HG03432 (cell line): ENCODE measurements around the gene GAS6.

Experiments
- ATAC-seq: cut with Tn5 transposase; IDR thresholded peaks from one replicate; pipeline ENCODE4 v1.9.1; 2021; ENCODE audit warnings: mild to moderate bottlenecking, moderate library complexity; ENCODE audit not compliant: unreplicated experiment

GAS6 gene

DNA sequence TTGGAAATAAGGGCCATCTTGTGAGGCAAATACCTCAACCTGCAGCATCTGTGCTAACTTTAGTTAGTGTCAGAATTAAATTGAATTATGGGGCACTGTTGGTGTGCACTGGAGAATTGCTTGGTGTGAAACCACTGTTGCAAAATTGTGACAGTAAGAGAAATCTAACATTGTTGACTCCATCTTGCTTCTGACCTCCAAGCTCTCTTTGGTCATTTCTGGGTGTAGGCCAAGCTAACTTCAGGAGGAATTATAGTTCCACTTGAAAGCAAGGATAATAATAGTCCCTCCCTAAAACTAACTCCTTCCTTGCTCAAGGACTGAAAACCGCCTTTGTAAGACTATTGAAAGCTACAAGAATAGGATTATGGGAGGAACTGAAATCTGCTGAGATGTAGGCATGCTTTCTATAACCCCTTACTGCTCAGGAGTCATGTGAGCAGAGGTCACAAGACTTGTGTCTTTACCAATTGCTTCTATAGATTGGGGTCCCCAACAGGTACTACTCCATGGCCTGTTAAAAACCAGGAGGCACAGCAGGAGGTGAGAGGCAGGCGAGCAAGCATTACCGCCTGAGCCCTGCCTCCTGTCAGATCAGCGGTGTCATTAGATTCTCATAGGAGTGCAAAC is 24.9 kb upstream of the GAS6 start:
- no peak for ATAC-seq

DNA sequence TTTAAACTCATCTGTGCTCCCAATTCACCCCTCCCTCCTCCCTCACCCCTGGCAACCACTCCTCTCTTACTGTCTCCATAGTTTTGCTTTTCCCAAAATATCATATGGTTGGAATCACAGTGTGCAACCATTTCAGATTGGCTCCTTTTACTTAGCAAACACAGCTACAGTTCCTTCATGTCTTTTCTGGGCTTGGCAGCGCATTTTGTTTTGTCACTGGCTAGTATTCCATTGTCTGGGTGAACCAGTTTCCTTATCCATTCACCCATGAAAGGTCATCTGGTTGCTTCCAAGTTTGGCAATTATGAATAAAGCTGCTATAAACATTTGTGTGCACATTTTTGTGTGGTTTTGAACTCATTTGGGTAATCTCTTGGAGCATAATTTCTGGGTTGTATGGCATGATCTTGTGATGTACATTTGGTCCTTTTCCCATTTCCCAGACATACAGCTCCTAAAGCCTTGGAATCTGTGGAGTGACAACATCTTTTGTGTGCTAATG is 23.9 kb upstream of the GAS6 start:
- no peak for ATAC-seq

DNA sequence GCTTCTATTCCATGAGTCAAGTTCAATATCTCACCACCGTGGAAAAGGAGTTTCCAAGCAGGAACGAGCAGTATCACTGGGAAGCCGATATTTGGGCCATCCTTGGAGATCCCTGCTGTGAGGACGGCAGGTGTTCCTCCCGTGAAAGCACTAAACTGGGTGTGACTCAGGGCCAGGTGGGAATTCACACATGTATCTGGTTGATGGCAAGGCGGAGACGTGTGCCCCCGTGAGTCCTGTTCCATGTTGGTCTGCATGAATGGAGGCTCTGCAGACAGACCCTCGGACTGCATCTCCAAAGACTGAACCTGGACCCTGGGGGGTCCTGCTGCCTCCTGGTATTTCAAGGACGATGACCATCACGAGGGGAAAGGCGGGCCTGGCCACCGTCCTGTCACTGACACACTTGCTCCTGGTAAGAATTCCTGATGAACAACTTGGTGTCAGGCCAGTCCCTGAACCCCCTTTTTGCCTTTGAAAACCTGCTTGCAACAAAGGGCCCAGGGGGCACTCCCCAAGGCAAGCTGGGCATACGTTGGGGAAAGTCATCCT is 22.8 kb upstream of the GAS6 start:
- no peak for ATAC-seq

DNA sequence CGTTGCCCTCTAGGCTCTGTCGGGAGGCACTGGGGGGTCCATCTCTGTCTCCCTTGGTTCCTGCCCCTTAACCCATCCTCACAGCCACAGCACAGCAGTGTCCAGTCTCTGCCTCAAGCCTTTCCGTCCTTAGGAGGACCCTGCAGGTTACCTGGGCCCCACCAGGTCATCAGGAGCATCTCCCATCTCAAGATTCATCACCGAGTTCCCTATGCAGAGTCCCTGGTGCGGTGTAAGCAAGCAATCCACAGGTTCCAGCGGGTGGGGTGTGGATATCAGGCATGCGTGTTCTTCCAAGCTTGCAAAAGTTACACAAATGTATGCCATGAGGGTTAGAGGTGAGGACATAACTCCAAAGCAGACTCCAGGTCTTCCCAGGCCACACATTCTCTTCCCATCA is 20.9 kb upstream of the GAS6 start:
- ATAC-seq: no peak

DNA sequence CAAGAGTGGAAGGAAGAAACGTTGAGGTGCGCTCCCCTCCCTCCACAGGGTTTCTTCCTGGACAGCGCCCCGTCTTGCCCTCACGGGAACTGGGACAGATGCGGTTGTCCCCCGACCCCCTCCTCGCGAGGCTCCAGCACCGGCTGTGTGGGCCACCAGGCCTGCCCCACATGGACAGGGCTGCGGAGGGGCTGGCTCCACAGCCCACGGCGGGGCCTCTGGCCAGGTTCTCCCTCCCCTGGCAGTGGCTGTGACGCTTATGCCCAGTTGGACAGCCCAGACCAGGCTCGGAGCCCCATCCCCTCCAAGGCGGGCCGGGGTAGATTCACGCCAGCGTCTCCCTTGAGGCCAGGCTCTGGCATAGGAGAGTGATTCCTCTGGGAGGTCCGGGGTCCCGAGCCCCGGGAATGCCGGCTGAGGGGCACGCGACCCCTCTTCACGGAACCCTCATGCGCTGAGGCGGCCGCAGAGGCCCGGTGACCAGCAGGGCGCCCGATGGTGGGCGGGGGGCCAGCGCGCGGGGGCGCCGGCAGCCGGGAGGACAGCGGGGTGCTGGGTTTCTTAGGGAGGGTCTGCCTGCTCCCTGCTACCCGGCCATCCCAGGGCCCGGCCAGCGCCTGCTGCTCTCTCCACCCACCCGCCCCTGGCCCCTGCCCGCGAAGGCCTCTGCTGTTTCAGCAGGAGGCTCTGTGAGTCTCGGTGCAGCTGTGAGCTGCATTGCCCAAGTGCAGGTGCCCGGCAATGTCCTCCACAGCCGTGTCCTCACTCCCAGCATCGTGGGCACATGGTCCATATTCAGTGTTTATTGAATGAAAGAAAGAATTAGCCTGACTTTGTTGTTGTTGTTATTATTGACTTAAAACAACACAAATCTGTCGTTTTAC is 20.3 kb upstream of the GAS6 start:
- no peak for ATAC-seq

DNA sequence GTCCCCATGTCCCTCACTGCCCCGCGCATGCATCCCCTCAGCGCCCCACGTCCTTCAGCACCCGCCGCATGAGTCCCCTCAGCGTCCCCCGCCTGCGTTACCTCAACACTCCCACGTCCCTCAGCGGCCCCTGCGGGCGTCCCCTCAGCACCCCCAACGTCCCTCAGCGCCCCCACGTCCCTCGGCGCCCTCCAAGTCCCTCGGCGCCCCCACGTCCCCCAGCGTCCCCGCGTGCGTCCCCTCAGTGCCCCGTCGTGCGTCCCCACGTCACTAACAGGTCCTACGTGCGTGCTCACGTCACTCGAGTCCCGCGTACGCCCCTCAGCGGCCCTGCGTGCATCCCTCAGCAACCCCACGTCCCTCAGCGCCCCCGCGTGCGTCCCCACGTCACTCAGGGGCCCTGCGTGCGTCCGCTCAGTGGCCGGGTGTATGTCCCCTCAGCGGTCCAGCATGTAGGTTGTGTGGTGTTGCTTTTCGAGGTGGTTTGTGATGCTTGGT is 19.5 kb upstream of the GAS6 start:
- no peak for ATAC-seq

- ATAC-seq: no peak
Observed at GRCh38 chr13:113882716-113883115, 18.8 kb upstream of the GAS6 start.

DNA sequence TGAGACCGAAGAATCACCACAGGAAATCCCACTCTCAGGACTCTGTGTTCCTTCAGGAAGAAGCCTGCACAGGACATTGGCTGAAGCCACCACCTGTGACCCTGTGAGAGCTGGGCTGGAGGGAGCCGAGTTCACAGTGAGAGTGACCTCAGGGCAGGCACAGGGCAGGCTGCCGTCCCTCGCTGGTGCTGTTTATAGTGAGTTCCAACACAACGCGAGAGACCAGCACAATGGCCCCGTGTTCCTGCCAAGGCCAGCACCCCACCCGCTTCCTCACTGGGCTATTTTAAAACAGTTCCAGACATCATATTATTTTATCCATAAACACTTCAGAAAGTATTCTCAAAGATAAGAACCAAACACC is 18.4 kb upstream of the GAS6 start:
- no peak for ATAC-seq

GRCh38 chr13:113881614-113882266 is 17.9 kb upstream of the GAS6 start:
- ATAC-seq: peak; percentile 35

- peak; percentile 41 for ATAC-seq
Observed at GRCh38 chr13:113880651-113881611, 17.1 kb upstream of the GAS6 start.

DNA sequence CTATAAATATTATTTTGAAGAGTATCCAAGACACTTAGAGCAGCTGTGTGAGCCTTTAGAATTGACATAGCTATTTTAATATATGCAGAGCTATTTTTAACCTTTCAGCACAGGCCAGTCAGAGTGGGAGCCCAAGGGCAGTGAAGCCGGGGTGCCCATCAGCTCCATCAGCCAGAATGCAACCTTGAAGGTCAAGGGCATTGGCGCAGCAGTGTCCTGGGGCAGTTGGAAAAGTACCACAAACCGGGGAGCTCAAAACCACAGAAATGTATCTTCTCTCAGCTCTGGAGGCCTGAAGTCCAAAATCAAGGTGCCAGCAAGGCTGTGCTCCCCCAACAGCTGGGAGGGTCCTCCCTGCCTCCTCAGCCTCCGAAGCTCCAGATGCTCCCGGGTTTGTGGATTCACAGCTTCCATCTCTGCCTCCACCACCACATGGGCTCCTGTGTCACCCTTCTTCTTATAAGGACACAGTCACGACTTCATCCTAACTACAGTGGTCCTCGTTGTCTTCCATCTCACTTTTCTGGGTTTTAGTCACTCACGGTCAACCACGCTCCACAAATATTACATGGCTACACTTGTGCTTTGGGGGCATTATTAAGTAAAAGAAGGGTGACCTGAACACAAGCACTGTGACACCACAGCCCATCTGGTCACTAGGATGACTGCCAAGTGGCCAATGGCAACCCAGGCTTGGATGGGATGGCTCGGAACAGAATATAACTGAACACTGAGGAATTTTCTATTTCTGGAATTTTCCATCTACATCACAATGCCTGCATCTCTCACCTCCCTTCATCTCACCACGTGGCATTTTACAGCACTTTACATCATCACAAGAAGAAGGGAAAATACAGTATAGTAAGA is 15.9 kb upstream of the GAS6 start:
- ATAC-seq: no peak

DNA sequence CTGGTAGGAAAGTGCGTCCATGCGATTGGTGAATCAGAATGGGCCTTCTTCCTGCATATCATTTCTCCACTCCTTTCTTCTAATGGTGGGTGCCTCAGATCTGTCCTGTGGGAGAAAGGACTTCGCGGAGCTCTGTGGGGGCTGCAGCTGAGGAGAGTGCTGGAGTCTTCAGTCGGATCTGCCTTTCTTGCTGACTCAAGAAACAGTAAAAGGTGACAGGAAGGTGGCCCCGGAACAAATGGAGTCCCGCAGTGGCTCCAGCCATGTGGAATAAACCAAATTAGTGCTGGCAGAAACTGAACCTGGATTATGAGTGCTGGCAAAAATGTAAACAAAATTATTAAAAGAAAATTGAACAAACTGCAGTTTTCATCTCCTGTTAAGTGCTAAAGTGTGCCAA is 15.1 kb upstream of the GAS6 start:
- ATAC-seq: no peak

DNA sequence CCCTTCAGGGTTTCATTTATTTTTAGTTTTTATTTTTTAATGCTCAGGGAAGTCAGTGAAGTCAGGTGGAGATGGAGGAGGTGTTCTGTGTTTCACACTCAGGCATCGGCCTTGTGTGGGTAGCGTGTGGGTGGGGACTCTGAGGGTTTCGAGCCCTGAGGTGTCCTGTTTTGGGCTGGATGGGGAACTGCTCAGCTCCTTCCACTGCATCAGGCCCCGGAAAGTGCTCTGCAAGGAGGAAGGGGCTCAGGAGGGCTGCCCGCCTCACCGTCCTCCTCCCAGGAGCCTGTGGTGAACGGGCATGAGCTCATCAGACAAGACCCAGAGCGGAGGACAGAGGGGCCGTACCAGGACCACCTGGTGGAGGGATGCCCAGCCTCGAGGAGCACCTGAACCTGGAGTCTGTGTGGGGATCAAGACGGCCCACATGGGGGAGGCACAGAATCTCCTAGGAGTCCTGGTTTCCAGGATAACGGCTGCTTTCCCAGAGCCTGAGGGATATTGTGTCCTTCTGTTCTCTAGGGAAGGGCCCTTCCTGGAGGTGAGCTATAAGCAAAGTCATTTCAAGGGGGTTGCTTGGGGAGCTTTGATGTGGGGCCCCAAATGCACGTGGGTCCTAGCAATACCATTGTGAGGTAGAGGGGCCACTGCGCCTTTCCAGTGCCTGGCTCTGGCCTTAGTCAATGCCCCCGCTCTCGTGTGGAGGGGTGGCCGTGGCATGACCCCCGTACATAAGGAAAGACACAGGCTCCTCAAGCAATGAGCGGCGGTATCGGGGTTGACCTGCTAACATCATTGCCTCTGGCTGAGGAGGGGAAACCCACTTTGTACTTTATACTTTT is 13.5 kb upstream of the GAS6 start:
- ATAC-seq: no peak

GRCh38 chr13:113876346-113877148 is 12.7 kb upstream of the GAS6 start:
- no peak for ATAC-seq

DNA sequence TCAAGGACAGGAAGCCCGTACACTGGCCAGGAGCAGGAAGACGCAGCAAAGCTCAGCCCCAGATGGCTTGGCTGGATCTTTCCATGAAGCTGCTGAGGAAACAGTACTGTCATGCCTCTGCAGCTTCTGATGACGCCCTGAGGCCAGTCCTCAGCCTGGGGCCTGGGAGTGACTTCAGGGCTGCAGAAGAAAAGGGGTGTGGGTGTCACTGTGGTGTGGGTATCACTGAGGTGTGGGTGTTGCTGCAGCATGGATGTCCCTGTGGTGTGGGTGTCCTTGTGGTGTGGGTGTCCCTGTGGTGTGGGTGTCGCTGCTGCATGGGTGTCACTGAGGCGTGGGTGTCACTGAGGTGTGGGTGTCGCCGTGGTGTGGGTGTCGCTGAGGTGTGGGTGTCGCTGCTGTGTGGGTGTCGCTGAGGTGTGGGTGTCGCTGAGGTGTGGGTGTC is 12.0 kb upstream of the GAS6 start:
- no peak for ATAC-seq

GRCh38 chr13:113875429-113875815 is 11.5 kb upstream of the GAS6 start:
- no peak for ATAC-seq

GRCh38 chr13:113874579-113875428 is 10.9 kb upstream of the GAS6 start:
- ATAC-seq: no peak
